Chondrocyte (in vitro differentiated cells): Measurements from ENCODE around the gene PRM3. TPM values are rescaled to one million over a fixed set of nuclear protein-coding genes. Genes with fewer than 3 reads are reported as not detected.

Experiments
- DNase-seq: peaks from one replicate; pipeline ENCODE4 v3.0.0; 2021; ENCODE audit warnings: mixed read lengths, low spot score
- H3K27ac Mint-ChIP-seq: one replicate; pipeline ENCODE4 v1.8.0; 2021; ENCODE audit warnings: mild to moderate bottlenecking, moderate library complexity, mixed read lengths; ENCODE audit not compliant: unreplicated experiment
- H3K27me3 Mint-ChIP-seq: 2 replicates; pipeline ENCODE4 v1.8.0; 2021; ENCODE audit warnings: low read depth, mixed read lengths
- H3K36me3 Mint-ChIP-seq: 2 replicates; pipeline ENCODE4 v1.8.0; 2021; ENCODE audit warnings: low read depth, mixed read lengths
- H3K4me1 Mint-ChIP-seq: 2 replicates; pipeline ENCODE4 v1.8.0; 2021; ENCODE audit warnings: low read depth, mild to moderate bottlenecking, mixed read lengths
- H3K4me3 Mint-ChIP-seq: one replicate; pipeline ENCODE4 v1.8.0; 2021; ENCODE audit warnings: mild to moderate bottlenecking, moderate library complexity, mixed read lengths; ENCODE audit not compliant: unreplicated experiment
- H3K9me3 Mint-ChIP-seq: 2 replicates; pipeline ENCODE4 v1.8.0; 2021; ENCODE audit warnings: low read depth, mixed read lengths
- CTCF ChIP-seq: fragments of 200-600 bp; sonication (generic); IDR thresholded peaks from 2 replicates; pipeline ENCODE4 v1.5.0; 2021; ENCODE audit warnings: antibody characterized with exemption, mild to moderate bottlenecking, moderate library complexity
- total RNA-seq: library from RNA; stranded (reverse); gene quantifications from 3 replicates; pipeline ENCODE4 v1.2.1, GENCODE V29; 2021

PRM3 gene
- total RNA-seq, 1 donor from 2014 or later = not detected

DNA sequence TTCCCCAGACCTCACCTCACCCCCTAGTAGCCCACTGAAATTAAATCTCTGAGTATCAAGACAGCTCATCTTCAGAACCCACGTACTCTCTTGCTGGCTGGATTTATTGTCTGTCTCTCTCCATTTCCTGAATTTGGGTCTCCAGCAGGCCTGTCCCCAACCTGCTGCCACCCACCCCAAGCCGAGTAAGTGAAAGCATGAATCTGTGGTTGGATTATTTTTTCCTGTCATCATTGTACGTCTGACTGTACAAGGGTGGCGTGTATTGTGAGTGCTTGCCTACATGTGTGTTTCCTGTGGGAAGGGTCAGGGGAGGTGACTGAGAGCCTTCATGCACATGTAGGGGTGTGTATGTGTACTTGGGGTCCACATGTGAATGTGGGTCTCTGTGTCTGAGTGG lies 9.7 kb downstream of the PRM3 start:
- DNase-seq = no peak
- TF ChIP-seq CTCF = no peak
- Mint-ChIP-seq H3K36me3 (no peaks in the 10 kb centered on the region), H3K4me1 (peaks cover 8% of the 10 kb centered on the region), H3K27ac (no peak overlapping the region), H3K9me3 (no peaks in the 10 kb centered on the region), H3K27me3 (peaks cover 5% of the 10 kb centered on the region), H3K4me3 (no peak overlapping the region)

GRCh38 chr16:11262915-11263314 lies 10.5 kb downstream of the PRM3 start:
- H3K27me3 Mint-ChIP-seq = peaks cover 5% of the 10 kb centered on the region
- no peak overlapping the region for H3K27ac Mint-ChIP-seq
- H3K4me3 Mint-ChIP-seq = no peak overlapping the region
- H3K9me3 Mint-ChIP-seq = no peaks in the 10 kb centered on the region
- TF ChIP-seq CTCF = no peak
- no peak for DNase-seq
- H3K36me3 Mint-ChIP-seq = no peaks in the 10 kb centered on the region
- peaks cover 11% of the 10 kb centered on the region for H3K4me1 Mint-ChIP-seq

- H3K36me3 Mint-ChIP-seq = no peaks in the 10 kb centered on the region
- H3K4me3 Mint-ChIP-seq = no peak overlapping the region
- H3K4me1 Mint-ChIP-seq = peaks cover 18% of the 10 kb centered on the region
- H3K27me3 Mint-ChIP-seq = peaks cover 5% of the 10 kb centered on the region
- no peak for DNase-seq
- TF ChIP-seq CTCF = no peak
- H3K27ac Mint-ChIP-seq = no peak overlapping the region
- no peaks in the 10 kb centered on the region for H3K9me3 Mint-ChIP-seq
Observed at GRCh38 chr16:11260596-11260966, 12.8 kb downstream of the PRM3 start.

DNA sequence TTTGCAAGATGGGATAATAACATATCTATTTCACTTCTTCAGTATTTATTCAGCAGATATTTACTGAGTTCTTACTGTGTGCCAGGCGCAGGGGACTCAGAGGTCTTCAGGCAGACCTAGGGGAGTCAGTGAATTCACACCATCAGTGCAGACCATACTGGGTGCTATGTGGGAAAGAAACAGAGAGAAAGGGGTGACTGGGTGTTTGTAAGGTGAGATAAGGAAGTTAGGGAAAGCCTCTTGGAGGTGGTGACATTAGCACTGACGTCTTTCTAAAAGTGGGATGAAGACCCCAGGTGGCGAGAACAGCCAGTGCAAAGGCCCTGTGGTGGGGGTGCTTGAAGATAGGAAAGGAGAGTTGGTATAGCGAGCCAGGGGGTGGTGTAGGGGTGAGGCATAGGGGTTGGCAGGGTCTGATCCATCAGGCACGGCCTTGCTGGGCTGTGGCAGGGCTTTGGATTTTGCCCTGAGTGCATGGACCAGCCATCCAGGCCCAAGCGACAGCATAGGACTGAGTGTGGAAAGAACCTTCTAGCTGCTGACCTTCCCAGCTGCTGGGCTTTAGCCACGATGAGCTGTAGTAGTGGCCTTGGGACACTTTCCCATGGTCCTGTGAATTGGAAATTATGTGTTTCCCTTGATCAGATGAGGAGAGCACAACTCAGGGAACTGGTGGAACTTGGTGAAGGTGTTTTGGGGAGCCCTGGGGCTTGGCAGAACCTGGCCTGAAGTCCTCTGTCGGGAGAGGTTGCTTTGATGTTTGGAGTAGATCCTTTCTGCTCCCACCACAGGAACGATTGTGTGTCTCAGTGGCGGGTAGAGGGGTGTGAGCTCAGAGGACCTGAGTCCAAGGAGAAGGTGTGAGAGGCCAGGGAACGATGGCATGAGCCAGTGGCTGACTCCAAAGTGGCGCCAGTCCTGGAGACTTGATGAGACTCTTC lies 13.5 kb downstream of the PRM3 start:
- H3K9me3 Mint-ChIP-seq = no peaks in the 10 kb centered on the region
- H3K27me3 Mint-ChIP-seq = peaks cover 5% of the 10 kb centered on the region
- DNase-seq = no peak
- no peak for TF ChIP-seq CTCF
- no peaks in the 10 kb centered on the region for H3K36me3 Mint-ChIP-seq
- peaks cover 18% of the 10 kb centered on the region for H3K4me1 Mint-ChIP-seq
- H3K4me3 Mint-ChIP-seq = no peak overlapping the region
- H3K27ac Mint-ChIP-seq = no peak overlapping the region

- H3K27me3 Mint-ChIP-seq = peaks cover 5% of the 10 kb centered on the region
- no peak for DNase-seq
Observed at GRCh38 chr16:11258553-11259492, 14.6 kb downstream of the PRM3 start.

More at GRCh38 chr16:11258553-11259492, 14.6 kb downstream of the PRM3 start:
- no peak overlapping the region for H3K4me3 Mint-ChIP-seq
- no peak overlapping the region for H3K27ac Mint-ChIP-seq
- no peaks in the 10 kb centered on the region for H3K36me3 Mint-ChIP-seq
- TF ChIP-seq CTCF = no peak
- peaks cover 21% of the 10 kb centered on the region for H3K4me1 Mint-ChIP-seq
- H3K9me3 Mint-ChIP-seq = no peaks in the 10 kb centered on the region
